Endothelial cell of umbilical vein (primary cell): Measurements from ENCODE around the gene MTRF1L. TPM values are rescaled to one million over a fixed set of nuclear protein-coding genes. Genes with fewer than 3 reads are reported as not detected.
A peak's percentile ranks its signal among the peaks of the same experiment; 100 is the strongest.

ENCODE experiments used
- BruUV-seq: library from RNA; stranded (reverse); fragments of 400-500 nt; replicated peaks from 2 replicates; lab custom pipeline; 2021; lab: Mats Ljungman, UMichigan
- CTCF ChIA-PET: fragments of 300-600, 350-600 bp; sonication (Branson Sonifier 250); formaldehyde crosslinking; loops from one replicate; lab custom pipeline; 2021; ENCODE audit warnings: antibody characterized with exemption, inconsistent platforms; lab: Charles Lee
- POLR2A ChIA-PET: fragments of 300-600, 350-600 bp; sonication (Branson Sonifier 250); formaldehyde crosslinking; loops from one replicate; lab custom pipeline; 2021; ENCODE audit warnings: antibody characterized with exemption, inconsistent platforms; lab: Charles Lee
- DNase-seq: peaks from one replicate; pipeline ENCODE4 v3.0.0-alpha.2; 2011; ENCODE audit warnings: low read depth, low spot score
- FAIRE-seq: peaks from 2 replicates; lab custom pipeline; 2011; peaks lifted over from hg19 to GRCh38; lab: Jason Lieb, UNC
- H2AFZ ChIP-seq: 2 replicates; pipeline ENCODE4 v1.6.0; 2012; ENCODE audit warnings: low read depth, low read length, control low read depth, inconsistent platforms
- H3K27ac ChIP-seq: 2 replicates; pipeline ENCODE4 v1.5.1; 2011; ENCODE audit warnings: low read depth, mild to moderate bottlenecking, control low read depth, low read length, moderate library complexity; ENCODE audit not compliant: insufficient read depth
- H3K27me3 ChIP-seq, 2 experiments: 2 replicates each; pipeline versions ENCODE4 v1.6.0 to v1.6.1; 2011; ENCODE audit warnings: low read length in 2 of 2, mixed read lengths in 1 of 2; ENCODE audit not compliant: control insufficient read depth in 2 of 2, insufficient read depth in 2 of 2
- H3K36me3 ChIP-seq, 2 experiments: 2 replicates in 1 of 2; 3 replicates in 1 of 2; pipeline ENCODE4 v1.5.1; 2011; ENCODE audit warnings: low read length in 2 of 2, mild to moderate bottlenecking in 1 of 2, moderate library complexity in 1 of 2; ENCODE audit not compliant: control insufficient read depth in 2 of 2, insufficient read depth in 2 of 2; ENCODE audit errors: extremely low read depth in 1 of 2
- H3K4me1 ChIP-seq: 3 replicates; pipeline ENCODE4 v1.5.1; 2011; ENCODE audit warnings: mild to moderate bottlenecking, low read length; ENCODE audit not compliant: control insufficient read depth, insufficient read depth; ENCODE audit errors: extremely low read depth
- H3K4me2 ChIP-seq: 2 replicates; pipeline ENCODE4 v1.6.1; 2011; ENCODE audit warnings: low read length, control low read depth, mixed read lengths; ENCODE audit not compliant: insufficient read depth
- H3K4me3 ChIP-seq, 3 experiments: fragments of 200-600 bp in 1 of 3; sonication (generic), shearing (Covaris generic) in 1 of 3; replicated peaks in 1 of 3; 2 replicates each; pipeline ENCODE4 v1.5.1; 2011 to 2016; ENCODE audit warnings: control low read depth in 3 of 3, low read length in 3 of 3, mild to moderate bottlenecking in 2 of 3, inconsistent platforms in 1 of 3, low read depth in 1 of 3, moderate library complexity in 1 of 3; ENCODE audit not compliant: insufficient read depth in 1 of 3
- H3K79me2 ChIP-seq: 2 replicates; pipeline ENCODE4 v1.6.0; 2012; ENCODE audit warnings: low read length, inconsistent platforms; ENCODE audit not compliant: control insufficient read depth, insufficient read depth
- H3K9ac ChIP-seq: replicated peaks from 2 replicates; pipeline ENCODE3; 2011; ENCODE audit warnings: low read length, control low read depth; ENCODE audit not compliant: insufficient read depth; ENCODE audit errors: extremely low read depth
- H3K9me1 ChIP-seq: replicated peaks from 3 replicates; pipeline ENCODE4 v1.6.0; 2011; ENCODE audit warnings: mild to moderate bottlenecking, low read length; ENCODE audit not compliant: control insufficient read depth, insufficient read depth; ENCODE audit errors: extremely low read depth
- H3K9me3 ChIP-seq: replicated peaks from 2 replicates; pipeline ENCODE4 v1.5.1; 2012; ENCODE audit warnings: low read length, inconsistent platforms; ENCODE audit not compliant: control insufficient read depth, insufficient read depth
- H4K20me1 ChIP-seq: replicated peaks from 2 replicates; pipeline ENCODE3; 2011; ENCODE audit warnings: mild to moderate bottlenecking, low read length; ENCODE audit not compliant: control insufficient read depth, insufficient read depth; ENCODE audit errors: extremely low read depth
- FOS ChIP-seq: IDR thresholded peaks from 2 replicates; pipeline ENCODE4 v1.6.1; 2011; ENCODE audit warnings: mild to moderate bottlenecking, low read length, moderate library complexity, borderline replicate concordance; ENCODE audit not compliant: insufficient read depth
- JUN ChIP-seq: IDR thresholded peaks from 2 replicates; pipeline ENCODE4 v1.6.1; 2011; ENCODE audit warnings: borderline replicate concordance, low read depth; ENCODE audit not compliant: insufficient read length, insufficient read depth
- MYC ChIP-seq: IDR thresholded peaks from one replicate; pipeline ENCODE4 v1.6.1; 2011; ENCODE audit warnings: mild to moderate bottlenecking, low read depth, low read length
- POLR2A ChIP-seq: IDR thresholded peaks from 2 replicates; pipeline ENCODE4 v1.6.1; 2012; ENCODE audit warnings: low read depth, mild to moderate bottlenecking, control low read depth, low read length
- POLR2AphosphoS5 ChIP-seq: IDR thresholded peaks from 2 replicates; pipeline ENCODE4 v1.6.1; 2012; ENCODE audit warnings: low read depth, mild to moderate bottlenecking, control low read depth, low read length, moderate library complexity; ENCODE audit not compliant: insufficient read depth
- dilution Hi-C: fragments of 300-500 bp; cut with MboI; formaldehyde crosslinking; loops from one replicate; pipeline ENCODE4 v1.15.0; 2019; ENCODE audit warnings: low sequenced_read_pairs; ENCODE audit not compliant: extremely low pct_ligation_motif_present
- intact Hi-C: fragments of 100-400 bp; cut with micrococcal nuclease; formaldehyde crosslinking; loops from one replicate; pipeline ENCODE4 v1.10.0; 2022
- polyA plus RNA-seq, 4 experiments: library from polyadenylated mRNA; depleted of rRNA in 3 of 4; stranded (reverse) in 3 of 4; unstranded in 1 of 4; fragments of >200 nt; gene quantifications; 2 replicates each; pipeline versions ENCODE4 v1.2.1 to v1.2.3, GENCODE V29; 2011 to 2012; ENCODE audit warnings: missing spikeins in 1 of 4
- total RNA-seq: library from RNA; stranded (reverse); gene quantifications from 2 replicates; pipeline ENCODE4 v1.2.3, GENCODE V29; 2021
- TF ChIP-seq, protein P1 (sequence below): IDR thresholded peaks from 2 replicates; pipeline ENCODE4 v1.6.1; 2011; ENCODE audit not compliant: insufficient read depth, insufficient read length

Gene MTRF1L
- total and polyA plus RNA-seq, 2 donors (not counting 3 experiments of a cell fraction or from before 2014, with no cell fraction given): 6.2 to 27.5 TPM

DNA sequence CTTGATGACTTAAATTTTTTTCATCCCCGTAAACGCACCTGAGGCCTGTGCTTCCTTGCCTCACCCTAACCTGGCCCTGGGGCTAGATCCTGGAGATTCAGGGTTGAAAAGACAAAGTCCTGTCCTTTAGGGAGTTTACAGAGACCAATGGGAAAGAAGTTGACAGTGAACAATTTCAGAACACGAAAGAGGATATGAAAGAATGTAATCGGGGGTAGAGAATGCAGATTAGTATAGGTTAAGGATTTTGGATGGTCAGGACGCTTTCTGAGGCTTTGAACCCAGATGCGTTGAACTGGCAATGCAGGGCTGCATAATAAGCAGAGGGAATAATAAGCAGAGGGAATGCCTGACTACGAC is 18.0 kb downstream of the MTRF1L start:
- intact Hi-C loops: loop anchor here (1.0 kb wide), 1 partner anchor 10 kb away; no protein-coding TSS in a partner anchor

DNA sequence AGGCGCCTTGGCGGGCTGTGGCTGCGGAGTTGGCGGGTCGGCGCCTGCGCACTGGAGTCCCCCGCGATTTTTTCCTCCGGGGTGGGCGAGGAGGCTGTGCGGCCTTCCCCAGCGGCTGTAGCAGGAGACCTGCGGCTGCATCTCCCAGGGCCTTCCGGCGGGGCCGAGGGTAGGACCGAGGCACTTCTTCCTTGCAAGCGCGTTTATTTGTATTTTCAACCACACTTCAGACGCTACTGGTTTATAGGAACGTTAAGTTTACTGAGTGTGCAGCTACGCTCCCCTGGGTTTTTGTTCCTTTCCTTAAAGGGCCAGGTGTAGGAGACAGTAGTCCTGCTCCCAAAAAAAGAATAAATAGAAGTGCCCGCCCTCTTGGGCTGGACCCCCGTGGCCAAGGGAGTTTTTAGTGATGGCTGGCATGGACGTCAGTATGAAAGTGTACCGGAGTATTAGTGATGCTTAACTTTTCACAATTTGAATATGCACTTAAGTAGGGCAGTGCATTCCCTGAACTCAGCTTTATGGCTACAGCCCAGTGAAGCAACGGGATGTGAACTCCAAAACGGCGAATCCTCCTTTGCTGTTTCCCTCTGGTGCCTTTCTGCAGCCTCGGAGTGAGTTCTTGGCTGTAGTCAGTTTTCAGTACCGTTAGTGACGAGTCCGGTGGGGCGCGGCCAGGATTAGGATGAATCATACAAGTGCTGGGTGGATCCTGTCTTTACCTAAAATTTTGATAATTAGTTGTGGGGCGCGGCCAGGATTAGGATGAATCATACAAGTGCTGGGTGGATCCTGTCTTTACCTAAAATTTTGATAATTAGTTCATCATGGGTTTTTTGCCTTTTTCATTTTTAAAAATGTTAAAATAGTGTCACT is 18.6 kb downstream of the MTRF1L start:
- ChIA-PET CTCF (interaction anchor here (1.2 to 1.7 kb wide), 3 partner anchors 30 to 125 kb away, joined by 3 to 6 read pairs (median 5); no protein-coding TSS in a partner anchor), POLR2A (interaction anchor here (1.2 kb wide), 1 partner anchor 285 kb away, joined by 3 read pairs; no protein-coding TSS in a partner anchor)
- Histone ChIP-seq H3K9me3 (no peaks in the 10 kb centered on the region), H3K4me3 (peak overlapping the region; percentile 49 to 93 (median 76)), H2AFZ (peak overlapping the region; percentile 65), H3K27ac (peak overlapping the region; percentile 86), H3K4me2 (peak overlapping the region; percentile 95), H3K9me1 (no peaks in the 10 kb centered on the region), H4K20me1 (no peaks in the 10 kb centered on the region), H3K4me1 (peaks cover 35% of the 10 kb centered on the region), H3K27me3 (no peaks in the 10 kb centered on the region), H3K36me3 (peaks cover 0 to 2% of the 10 kb centered on the region in 2 experiments), H3K9ac (peak overlapping the region; percentile 92), H3K79me2 (peaks cover 58% of the 10 kb centered on the region)
- dilution Hi-C loops: no loop called here
- FAIRE-seq: peak; percentile 91
- intact Hi-C loops: loop anchor here (1.0 to 2.0 kb wide), 4 partner anchors 10 to 287 kb away; partner anchors contain the start of genes MTRF1L and MYCT1
- no peak for TF ChIP-seq MYC
- TF ChIP-seq, protein P1, sequence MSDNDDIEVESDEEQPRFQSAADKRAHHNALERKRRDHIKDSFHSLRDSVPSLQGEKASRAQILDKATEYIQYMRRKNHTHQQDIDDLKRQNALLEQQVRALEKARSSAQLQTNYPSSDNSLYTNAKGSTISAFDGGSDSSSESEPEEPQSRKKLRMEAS: no peak
- TF ChIP-seq JUN: no peak
- TF ChIP-seq POLR2A: no peak
- TF ChIP-seq FOS: peak; percentile 68
- peak; percentile 80 for TF ChIP-seq POLR2AphosphoS5
- BruUV-seq: TSS peak; percentile 66
- peak; percentile 69 for DNase-seq

More for the DNA sequence above, 18.0 kb downstream of the MTRF1L start:
- DNase-seq (no peak), FAIRE-seq (no peak)
- no TSS peak for BruUV-seq
- ChIA-PET POLR2A (no interaction called here), CTCF (no interaction called here)
- Histone ChIP-seq H3K4me3 (peak overlapping the region in 2 of 3 experiments; percentile 76 to 93), H3K9me1 (no peaks in the 10 kb centered on the region), H3K27me3 (no peaks in the 10 kb centered on the region), H3K9me3 (no peaks in the 10 kb centered on the region), H3K9ac (peak overlapping the region; percentile 92), H3K27ac (peak overlapping the region; percentile 86), H3K79me2 (peaks cover 52% of the 10 kb centered on the region), H2AFZ (peak overlapping the region; percentile 41), H3K4me1 (peaks cover 29% of the 10 kb centered on the region), H3K4me2 (peak overlapping the region; percentile 95), H4K20me1 (no peaks in the 10 kb centered on the region), H3K36me3 (peaks cover 0 to under 1% of the 10 kb centered on the region in 2 experiments)
- dilution Hi-C loops: no loop called here
- TF ChIP-seq POLR2AphosphoS5 (no peak), JUN (no peak)
